Stimulated activated CD8-positive, alpha-beta memory T cell treated with anti-CD3 and anti-CD28 coated beads, Interleukin-7, amount 100 ng/mL, for 48 hours (primary cell): ENCODE measurements around the gene SCEL.
"Not testable (repeated sequence)": the region's sequence is repeated elsewhere in the genome, so short reads cannot be mapped to it uniquely, and the experiment has no call there.

Source experiments
- DNase-seq, 2 donors: peaks; one replicate each; pipeline ENCODE4 v3.0.0-alpha.2; 2020; ENCODE audit warnings: low read depth in 1 of 2; ENCODE audit errors: extremely low read depth in 1 of 2

Gene SCEL

DNA sequence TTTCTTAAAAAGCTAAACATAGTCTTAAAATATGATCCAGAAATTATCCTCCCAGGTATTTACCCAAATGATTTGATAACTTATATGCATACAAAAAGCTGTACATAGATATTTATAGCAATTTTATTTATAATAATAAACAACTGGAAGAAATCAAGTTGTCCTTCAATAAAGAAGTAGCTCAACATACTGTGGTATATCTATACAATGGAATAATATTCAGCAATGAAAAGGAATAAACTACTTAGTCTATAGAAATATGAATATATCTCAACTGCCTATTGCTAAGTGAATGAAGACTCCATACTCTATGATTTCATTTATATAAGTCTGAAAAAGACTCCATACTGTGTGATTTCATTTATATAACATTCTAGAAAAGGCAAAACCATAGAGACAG, 114.9 kb downstream of the SCEL start:
- no peak for DNase-seq

DNA sequence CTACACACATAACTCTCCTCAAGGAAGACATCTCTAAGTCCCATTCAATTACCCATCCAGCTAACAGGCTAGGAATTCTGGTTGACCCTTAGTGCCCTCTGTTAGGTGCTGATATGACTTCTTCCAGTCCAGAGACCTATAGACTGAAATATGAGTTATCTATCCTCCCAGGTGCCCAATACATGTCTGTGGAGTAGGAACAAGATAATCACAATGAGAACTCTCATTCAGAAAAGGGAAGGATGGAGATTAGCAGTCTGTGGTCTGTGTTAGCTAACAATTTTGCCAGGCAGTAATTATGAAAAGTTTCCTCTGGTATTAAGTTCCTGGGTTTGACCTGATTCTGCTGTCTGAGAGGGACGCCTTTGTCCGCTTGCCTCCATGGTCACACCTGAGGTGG, 117.8 kb downstream of the SCEL start:
- no peak for DNase-seq

DNA sequence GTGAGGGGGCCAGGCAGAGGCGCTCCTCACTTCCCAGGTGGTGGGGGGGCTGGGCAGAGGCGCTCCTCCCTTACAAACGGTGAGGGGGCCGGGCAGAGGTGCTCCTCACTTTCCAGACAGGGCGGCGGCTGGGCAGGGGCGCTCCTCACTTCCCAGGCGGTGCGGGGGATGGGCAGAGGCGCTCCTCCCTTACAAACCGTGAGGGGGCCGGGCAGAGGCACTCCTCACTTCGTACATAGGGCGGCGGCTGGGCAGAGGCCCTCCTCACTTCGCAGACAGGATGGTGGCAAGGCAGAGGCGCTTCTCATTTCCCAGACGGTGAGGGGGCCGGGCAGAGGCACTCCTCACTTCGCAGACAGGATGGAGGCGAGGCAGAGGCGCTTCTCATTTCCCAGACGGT, 124.5 kb downstream of the SCEL start:
- not testable (repeated sequence) for DNase-seq

GRCh38 chr13:77660841-77661250, 125.3 kb downstream of the SCEL start:
- DNase-seq, result no peak

GRCh38 chr13:77662301-77662700, 126.8 kb downstream of the SCEL start:
- not testable (repeated sequence) for DNase-seq

GRCh38 chr13:77662831-77663230, 127.3 kb downstream of the SCEL start:
- not testable (repeated sequence) for DNase-seq

DNA sequence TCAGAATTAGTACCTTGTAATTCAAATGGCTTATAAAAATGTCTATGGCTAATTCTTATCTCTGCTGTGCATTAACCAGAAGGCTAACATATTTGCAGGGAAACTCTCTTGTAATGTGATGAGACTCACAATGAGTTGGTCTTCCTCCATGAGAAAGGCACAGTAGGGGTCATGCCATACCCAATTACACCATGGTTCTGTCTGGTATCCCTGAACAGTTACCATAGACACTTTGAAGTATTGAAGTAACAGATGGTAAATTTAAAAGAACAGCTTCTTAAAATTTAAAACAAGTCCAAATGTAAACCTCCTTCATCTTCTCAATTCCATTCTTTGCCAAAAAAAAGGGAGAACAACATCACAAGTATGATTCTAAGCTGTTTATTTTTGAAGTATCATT, 139.3 kb downstream of the SCEL start:
- DNase-seq, result no peak

DNA sequence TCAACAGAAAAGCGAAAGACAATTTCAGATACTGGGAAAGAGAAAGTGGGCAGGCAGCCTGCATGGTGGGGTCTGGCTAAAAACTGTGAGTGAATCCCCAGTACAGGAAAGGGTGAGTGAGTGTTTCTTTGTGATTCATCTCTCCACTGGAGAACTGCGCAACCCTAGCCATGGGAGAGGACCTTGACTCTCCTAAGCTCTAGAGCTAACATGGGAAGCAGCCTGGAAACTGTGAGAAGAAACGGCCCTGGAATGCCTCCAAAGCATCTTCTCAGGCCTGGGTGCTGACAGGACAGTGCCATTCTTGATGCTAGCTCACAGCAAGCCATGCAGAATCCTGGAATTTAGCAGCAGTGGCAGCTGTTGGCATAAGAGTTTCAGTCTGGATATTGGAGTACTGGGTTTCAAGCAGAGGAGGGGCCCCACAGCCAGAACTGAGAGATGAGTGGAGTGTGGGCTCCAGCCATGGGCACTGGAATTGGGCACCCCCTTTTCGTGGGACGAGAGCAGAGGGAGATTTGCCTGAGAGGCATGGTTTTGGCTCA, 143.3 kb downstream of the SCEL start:
- no peak for DNase-seq

GRCh38 chr13:77687799-77688198, 152.3 kb downstream of the SCEL start:
- DNase-seq, result no peak

- DNase-seq, result no peak
These were observed 156.4 kb downstream of the SCEL start for GRCh38 chr13:77691871-77692270.

- no peak for DNase-seq
These were observed 157.4 kb downstream of the SCEL start for GRCh38 chr13:77692746-77693448.

- DNase-seq, result no peak
These were observed 158.0 kb downstream of the SCEL start for GRCh38 chr13:77693449-77693940.
